Neutrophil (primary cell): Measurements from ENCODE around the gene GNA12.

Experiments
- H3K27ac ChIP-seq: fragments of 200-600 bp; sonication (generic); 2 replicates; pipeline ENCODE4 v1.5.1; 2016; ENCODE audit warnings: mild to moderate bottlenecking, moderate library complexity
- H3K27me3 ChIP-seq: fragments of 200-600 bp; sonication (generic); 2 replicates; pipeline ENCODE4 v1.6.0; 2016; ENCODE audit warnings: mild to moderate bottlenecking
- H3K36me3 ChIP-seq: fragments of 200-600 bp; sonication (generic); 2 replicates; pipeline ENCODE4 v1.5.1; 2017
- H3K4me1 ChIP-seq, 2 experiments: fragments of 200-600 bp in 1 of 2; sonication (generic) in 1 of 2; 1 replicate in 1 of 2; 2 replicates in 1 of 2; pipeline versions ENCODE4 v1.5.1 to v1.6.1; 2013 to 2016; ENCODE audit warnings: low read depth in 1 of 2, low read length in 1 of 2, mild to moderate bottlenecking in 1 of 2, moderate library complexity in 1 of 2; ENCODE audit not compliant: control insufficient read depth in 1 of 2, insufficient read depth in 1 of 2
- H3K4me3 ChIP-seq, 2 experiments: fragments of 200-600 bp in 1 of 2; sonication (generic) in 1 of 2; 1 replicate in 1 of 2; 2 replicates in 1 of 2; pipeline ENCODE4 v1.5.1; 2013 to 2016; ENCODE audit warnings: low read depth in 1 of 2, low read length in 1 of 2, mild to moderate bottlenecking in 1 of 2, moderate library complexity in 1 of 2
- H3K9me3 ChIP-seq: fragments of 200-600 bp; sonication (generic); 2 replicates; pipeline ENCODE4 v1.5.1; 2016
- CTCF ChIP-seq: fragments of 200-600 bp; sonication (generic); IDR thresholded peaks from 2 replicates; pipeline ENCODE4 v1.5.1; 2016; ENCODE audit warnings: antibody characterized with exemption

Gene GNA12

GRCh38 chr7:2843191-2843685 lies 870 bp downstream of the GNA12 start:
- Histone ChIP-seq H3K27me3 (no peaks in the 10 kb centered on the region), H3K9me3 (no peaks in the 10 kb centered on the region), H3K4me3 (peak overlapping the region; percentile 56 to 69), H3K36me3 (no peaks in the 10 kb centered on the region), H3K4me1 (peaks cover 10 to 12% of the 10 kb centered on the region in 2 experiments), H3K27ac (peak overlapping the region; percentile 43)
- no peak for TF ChIP-seq CTCF

GRCh38 chr7:2841907-2842306 lies 2.2 kb downstream of the GNA12 start:
- Histone ChIP-seq H3K27ac (no peak overlapping the region), H3K36me3 (no peaks in the 10 kb centered on the region), H3K4me1 (peaks cover 21 to 22% of the 10 kb centered on the region in 2 experiments), H3K27me3 (no peaks in the 10 kb centered on the region), H3K9me3 (no peaks in the 10 kb centered on the region), H3K4me3 (no peak overlapping the region)
- no peak for TF ChIP-seq CTCF

DNA sequence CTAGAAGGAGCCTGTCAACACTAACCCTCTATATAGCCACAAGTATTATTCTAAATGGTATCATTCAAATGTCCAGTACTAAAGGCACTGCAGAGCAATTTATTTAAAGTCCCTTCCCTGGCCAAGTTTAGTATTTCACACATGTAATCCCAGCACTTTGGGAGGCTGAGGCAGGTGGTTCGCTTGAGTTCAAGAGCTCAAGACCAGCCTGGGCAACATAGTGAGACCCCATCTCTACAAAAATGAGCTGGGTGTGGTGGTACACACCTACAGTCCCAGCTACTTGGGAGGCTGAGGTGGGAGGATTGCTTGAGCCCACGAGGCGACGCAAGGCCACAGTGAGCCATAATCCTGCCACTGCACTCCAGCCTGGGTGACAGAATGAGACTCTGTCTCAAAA lies 3.6 kb downstream of the GNA12 start:
- H3K9me3 ChIP-seq, result no peaks in the 10 kb centered on the region
- TF ChIP-seq CTCF, result no peak
- no peak overlapping the region for H3K27ac ChIP-seq
- no peaks in the 10 kb centered on the region for H3K36me3 ChIP-seq
- no peak overlapping the region for H3K4me3 ChIP-seq
- H3K4me1 ChIP-seq, result peaks cover 23% of the 10 kb centered on the region in 2 experiments
- H3K27me3 ChIP-seq, result no peaks in the 10 kb centered on the region

DNA sequence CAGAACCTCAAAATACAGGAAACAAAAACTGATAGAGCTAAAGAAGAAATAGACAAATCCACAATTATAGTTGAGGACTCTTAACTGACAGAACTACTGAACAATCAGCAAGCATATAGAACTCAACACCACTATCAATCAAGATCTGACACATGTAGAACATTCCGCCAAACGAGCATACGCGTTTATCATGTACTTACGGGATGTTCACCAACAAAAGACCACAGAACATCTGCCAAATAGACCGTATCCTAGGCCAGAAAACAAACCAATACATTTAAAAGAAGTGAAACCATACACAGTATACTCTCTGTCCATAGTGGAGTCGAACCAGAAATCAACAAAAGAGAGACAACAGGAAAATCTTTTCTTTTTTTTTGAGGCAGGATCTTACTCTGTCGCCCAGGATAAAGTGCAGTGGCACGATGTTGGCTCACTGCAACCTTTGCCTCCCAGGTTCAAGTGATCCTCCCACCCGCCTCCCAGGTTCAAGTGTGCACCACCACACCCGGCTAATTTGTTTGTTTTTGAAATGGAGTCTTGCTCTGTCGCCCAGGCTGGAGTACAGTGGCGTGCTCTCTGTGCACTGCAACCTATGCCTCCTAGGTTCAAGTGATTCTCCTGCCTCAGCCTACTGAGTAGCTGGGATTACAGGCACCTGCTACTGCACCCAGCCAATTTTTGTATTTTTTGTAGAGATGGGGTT lies 5.1 kb downstream of the GNA12 start:
- no peak for TF ChIP-seq CTCF
- no peak overlapping the region for H3K27ac ChIP-seq
- no peaks in the 10 kb centered on the region for H3K36me3 ChIP-seq
- H3K4me3 ChIP-seq, result no peak overlapping the region
- peaks cover 28 to 31% of the 10 kb centered on the region in 2 experiments for H3K4me1 ChIP-seq
- no peaks in the 10 kb centered on the region for H3K27me3 ChIP-seq
- no peaks in the 10 kb centered on the region for H3K9me3 ChIP-seq

GRCh38 chr7:2838451-2838850 lies 5.7 kb downstream of the GNA12 start:
- no peak for TF ChIP-seq CTCF
- H3K4me3 ChIP-seq, result no peak overlapping the region
- H3K27ac ChIP-seq, result no peak overlapping the region
- H3K4me1 ChIP-seq, result peaks cover 25 to 27% of the 10 kb centered on the region in 2 experiments
- no peaks in the 10 kb centered on the region for H3K36me3 ChIP-seq
- no peaks in the 10 kb centered on the region for H3K27me3 ChIP-seq
- no peaks in the 10 kb centered on the region for H3K9me3 ChIP-seq
